Germinal center (tissue), 1 donor: ENCODE results near the gene GTPBP1.

Experiments used
- DNase-seq: peaks from one replicate; pipeline ENCODE4 v3.0.0; 2012; ENCODE audit warnings: mixed read lengths, low spot score

GTPBP1 gene

DNA sequence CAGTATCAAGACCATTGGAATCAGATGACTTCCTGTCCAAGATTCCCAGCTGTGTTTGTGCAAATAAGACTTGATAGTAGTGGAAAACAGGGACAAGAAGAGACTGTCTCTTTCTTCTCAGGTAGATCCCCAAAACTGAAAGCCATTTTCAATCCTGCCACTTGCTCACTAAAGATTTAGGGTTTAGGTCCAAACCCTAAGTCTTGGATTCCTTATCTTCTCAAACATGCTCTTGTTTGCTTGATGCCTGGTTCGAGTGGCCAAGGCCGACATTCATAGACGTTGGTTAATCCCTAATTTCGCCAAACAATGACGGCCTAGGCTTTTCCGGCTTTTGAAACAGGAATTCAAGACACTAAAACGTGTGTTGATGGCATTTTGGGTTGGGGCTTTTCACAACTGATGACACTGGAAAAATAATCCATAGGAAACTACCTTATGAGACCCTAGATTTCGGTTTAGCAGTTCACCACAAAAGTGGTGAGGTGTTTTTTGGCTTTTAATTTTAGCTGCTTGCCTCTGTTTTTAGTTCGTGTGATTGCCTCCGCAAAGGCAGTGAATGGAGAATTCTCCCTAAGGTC lies 1.0 kb upstream of the GTPBP1 start:
- no peak for DNase-seq

DNA sequence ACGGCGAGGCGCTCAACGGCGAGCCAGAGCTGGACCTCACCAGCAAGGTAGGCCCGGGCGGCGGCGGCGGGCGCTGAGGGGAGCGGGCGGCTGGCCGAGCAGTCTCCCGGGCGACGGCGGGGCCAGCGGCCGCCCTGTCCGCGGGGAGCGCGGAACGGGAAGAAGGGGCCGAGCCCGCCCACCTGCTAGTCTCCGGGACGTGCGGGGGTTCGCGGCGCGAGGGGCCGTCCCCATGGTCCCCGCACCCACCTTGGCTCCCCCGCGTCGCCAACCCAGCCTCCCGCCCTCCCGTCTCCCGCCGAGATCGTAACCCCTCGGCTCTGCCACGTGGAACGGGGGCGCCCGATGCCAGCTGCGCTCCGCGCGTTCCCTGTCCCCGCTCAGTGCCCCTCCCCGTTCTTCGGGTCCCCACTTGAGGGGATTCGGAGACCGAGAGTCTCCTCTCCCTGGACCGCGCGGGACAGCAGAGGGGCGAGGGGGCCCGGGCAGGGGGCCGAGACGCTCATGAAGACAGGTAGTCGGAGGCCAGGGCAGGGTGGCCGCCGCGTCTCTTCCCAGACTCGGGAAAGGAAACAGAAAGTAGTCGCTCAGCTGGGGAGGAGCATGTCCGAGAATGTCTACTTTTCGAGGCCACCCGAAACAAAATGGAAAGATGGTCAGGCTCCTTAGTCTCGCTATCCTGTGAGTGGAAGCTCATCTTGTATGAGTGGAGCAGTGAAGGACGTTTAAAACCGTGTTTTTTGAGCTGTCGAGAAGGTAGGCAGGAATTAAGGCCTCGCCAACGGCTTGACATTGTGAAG lies 557 bp downstream of the GTPBP1 start:
- DNase-seq, result peak; percentile 49

DNA sequence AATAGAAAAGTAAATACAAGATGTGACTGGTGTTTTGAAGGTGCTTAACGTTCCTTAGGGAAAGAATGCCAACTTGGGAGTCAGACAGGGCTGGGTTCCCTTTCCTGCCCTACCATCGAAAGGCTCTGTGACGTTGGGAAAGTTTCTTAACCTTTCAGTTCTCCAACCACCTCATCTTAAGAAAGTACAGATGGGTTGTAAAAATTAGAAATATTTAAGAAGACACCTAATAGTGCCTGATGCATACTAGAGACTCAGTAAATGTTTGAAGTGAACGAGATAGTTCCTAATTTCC lies 1.1 kb downstream of the GTPBP1 start:
- no peak for DNase-seq

DNA sequence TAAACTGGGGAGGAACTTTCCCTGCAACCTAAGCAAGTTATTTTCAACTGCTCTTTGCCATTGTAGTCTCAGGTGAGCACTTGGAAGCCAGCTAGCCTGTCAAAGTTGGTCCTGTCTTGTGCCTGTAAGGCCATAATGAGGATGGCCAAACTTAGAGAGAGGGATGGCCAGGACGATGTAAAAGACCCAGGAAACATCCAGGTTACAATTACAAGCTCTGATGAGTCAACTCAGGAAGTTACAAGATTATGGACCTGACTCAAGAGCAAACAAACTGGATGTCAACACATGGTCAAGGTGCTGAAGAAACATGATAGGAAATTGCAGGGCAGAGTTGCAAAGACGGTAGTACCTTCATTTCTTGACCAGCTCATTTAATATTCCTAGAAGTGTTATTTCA lies 1.6 kb downstream of the GTPBP1 start:
- no peak for DNase-seq

DNA sequence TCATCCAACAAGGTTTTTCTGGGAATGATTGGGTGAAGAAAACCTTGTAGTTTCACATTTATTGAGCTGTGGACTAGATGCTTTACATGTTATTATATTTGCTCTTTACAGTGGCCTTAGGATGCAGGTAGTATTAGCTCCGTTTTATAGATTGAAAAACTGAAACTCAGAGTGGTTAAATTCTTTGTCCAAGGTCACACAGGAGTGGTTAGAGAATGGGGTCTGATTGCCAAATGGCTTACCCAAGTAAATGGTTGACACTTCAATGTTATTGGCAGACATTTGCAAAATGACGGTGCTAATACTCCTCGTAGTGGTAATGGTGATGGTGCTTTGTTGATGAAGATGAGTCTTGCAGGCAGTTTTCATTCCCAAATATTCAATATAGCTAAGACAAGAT lies 2.2 kb downstream of the GTPBP1 start:
- no peak for DNase-seq

DNA sequence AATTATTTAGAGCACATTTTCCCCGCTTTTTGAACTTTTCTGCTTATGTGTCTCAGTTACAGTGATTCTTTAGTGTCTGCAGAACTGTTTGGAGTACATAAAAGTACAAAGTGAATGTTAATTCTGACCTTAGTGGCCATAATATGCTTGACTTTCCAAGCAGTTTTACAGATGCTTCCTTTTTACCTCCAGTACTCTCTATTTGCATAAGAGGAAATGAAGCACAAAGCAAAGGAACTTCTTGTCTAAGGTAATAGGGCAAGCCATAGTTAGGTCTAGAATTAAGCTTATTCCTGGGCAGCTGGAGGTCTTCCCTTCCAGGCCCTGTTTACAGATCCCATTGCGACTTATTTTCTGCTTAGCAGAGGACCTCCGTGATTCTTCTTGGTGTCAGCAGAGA lies 3.6 kb downstream of the GTPBP1 start:
- peak; percentile 48 for DNase-seq

DNA sequence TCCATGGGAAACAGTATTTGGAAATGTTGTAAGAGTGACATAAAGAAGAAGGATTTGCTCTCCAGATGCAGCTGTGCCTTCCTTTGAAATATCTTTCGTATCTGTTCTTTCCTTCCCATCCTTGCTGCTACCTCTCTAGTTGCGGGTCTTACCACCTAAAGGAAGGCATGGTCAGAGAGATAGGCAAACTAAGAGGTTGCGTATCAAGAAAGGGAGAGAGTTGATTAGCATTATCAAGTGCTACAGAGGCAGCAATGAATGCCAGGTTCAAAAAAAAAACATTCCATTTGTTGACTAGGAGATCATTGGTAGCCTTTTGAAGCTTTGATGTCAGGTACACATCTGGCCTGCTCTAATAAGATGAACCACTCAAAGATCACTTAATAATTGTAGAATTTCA lies 4.6 kb downstream of the GTPBP1 start:
- no peak for DNase-seq

DNA sequence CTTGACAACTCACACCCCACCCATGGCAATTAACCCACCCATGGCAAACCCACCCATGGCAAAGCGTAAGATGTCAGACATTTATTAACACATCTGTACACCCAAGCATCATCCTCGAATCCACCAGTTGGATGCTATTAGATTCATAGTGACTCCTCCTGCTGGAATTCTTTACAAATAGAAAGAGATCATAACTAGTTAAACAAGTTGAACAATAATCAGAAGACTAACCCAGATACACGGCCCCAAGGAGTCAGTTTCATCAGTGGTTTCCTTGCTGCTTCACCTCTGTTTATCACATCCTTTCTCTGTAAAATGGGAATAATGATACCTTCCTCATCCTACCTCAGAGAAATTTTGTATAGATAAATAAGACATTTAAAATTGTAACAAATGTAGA lies 5.1 kb downstream of the GTPBP1 start:
- DNase-seq, result no peak

DNA sequence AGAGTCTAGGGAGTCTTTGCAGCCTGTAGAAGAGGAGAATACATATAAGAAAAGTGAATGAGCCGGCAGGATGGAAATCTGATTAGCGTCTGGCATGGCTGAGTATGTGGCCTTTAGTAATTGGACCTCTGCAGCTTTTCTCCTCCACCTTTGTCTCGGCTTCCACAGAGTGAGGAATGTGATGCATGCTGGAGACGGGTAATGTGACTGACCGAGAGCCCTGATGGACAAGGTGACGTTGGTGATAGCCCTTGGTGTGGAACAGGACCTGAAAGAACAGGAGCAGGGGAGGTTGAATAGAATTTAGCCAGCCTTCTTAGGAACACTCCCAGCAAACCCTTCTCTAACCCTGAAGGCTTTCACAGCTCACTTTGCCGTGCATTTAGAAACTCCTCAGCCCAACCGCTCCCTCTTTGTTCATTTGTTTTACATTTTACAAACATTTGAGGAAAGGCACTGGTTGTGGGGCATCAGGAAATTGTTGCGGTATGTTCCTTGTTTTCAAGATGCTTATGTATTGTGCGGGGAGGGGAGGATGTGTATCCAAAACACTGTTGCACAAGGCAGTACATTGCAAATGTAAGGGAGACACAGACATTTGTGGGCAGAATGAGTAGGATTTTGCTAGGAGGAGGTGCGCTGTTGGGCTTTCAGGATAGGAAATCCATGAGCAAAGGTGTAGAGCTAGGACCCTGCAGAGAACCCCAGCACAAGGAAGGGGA lies 6.9 kb downstream of the GTPBP1 start:
- DNase-seq, result no peak

DNA sequence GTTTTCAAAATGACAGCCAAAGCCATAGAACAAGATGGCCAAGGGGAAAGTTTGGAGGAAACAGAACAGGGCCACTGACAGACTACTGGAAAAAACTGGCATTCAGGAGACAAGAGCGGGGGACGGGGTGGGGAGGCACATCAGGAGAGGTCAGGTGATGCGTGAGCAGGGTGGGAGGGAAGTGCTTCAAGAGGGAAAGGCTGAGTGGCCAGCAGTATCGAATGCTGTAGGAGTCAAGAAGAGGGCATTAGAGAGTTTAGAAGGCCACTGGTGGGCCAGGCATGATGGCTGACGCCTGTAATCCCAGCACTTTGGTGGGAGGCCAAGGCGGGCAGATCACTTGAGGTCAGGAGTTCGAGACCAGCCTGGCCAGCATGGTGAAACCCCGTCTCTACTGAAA lies 8.2 kb downstream of the GTPBP1 start:
- no peak for DNase-seq

DNA sequence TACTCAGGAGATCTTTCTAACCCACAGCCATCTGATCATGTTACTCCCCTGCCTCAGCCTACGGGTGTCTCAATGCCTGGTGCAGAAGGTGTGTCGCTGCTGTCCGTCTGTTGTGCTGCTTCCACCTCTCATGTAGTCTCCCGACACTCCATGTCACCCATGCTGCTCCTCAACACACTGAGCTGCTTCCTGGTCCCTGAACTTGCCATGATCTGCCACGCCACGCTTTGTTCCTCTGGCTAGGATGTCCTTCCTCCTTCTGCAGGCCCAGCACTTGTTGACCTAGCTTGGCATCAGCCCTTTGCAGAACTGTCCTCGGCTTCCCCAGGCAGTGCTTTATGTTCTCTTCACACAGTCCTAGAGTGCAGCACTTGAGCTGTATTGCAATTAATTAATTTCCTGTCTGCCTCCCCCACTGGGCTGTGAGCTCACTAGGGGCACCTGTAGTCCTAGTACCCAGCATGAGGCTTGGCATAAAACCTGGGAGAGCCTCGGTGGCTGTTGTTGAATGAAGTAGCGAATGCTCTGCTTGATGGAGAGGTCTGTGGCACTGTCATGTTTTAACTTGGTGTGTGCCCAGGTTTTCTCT lies 9.5 kb downstream of the GTPBP1 start:
- DNase-seq, result no peak

DNA sequence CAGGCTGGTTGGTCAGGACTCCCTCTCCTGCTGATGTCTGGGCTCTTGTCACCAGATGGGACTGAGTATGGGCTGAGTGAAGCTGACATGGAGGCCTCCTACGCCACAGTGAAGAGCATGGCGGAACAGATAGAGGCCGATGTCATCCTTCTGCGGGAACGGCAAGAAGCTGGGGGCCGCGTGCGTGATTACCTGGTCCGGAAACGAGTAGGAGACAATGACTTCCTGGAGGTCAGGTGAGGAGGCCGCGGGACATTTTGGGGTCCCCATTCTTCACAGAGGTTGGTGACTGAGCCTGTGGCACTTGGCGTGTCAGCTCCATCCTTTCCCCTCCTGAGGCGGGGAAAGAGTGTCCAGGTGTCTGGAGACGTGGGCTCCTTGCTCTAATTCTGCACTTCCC lies 10.1 kb downstream of the GTPBP1 start:
- DNase-seq, result no peak

DNA sequence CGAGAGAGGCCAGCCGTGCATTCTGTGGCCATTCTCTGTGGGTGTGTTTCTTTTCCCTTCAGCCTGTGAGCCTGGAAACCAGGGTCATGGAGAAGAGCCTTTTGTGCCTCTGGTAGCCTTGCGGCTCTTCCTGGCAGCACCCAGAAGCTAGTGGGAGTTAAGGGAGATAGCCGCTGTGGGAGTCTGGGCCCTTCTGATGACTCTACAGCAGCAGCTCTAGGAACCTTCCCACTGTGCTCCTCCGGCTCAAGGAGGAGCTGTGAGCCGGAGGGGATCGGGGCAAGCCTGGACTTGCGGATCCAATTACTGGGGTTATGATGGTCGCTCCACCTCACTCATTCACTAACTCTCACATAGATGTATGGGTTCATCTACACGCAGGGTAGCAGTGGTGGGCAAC lies 10.5 kb downstream of the GTPBP1 start:
- DNase-seq, result no peak

DNA sequence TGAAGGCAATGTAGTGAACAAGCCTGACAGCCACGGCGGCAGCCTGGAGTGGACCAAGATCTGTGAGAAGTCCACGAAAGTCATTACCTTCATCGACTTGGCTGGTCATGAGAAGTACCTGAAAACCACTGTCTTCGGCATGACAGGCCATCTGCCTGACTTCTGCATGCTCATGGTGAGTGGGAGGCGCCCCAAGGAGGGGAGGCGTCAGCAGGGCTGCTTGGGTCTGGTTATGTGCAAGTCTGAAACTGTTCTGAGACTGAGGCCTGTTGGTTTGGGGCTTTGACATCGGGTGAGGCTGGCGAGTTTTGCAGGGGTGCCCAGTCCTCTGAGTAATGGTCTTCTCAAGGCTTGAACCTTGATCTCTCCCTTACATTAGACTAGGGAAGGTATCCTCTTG lies 11.1 kb downstream of the GTPBP1 start:
- no peak for DNase-seq

DNA sequence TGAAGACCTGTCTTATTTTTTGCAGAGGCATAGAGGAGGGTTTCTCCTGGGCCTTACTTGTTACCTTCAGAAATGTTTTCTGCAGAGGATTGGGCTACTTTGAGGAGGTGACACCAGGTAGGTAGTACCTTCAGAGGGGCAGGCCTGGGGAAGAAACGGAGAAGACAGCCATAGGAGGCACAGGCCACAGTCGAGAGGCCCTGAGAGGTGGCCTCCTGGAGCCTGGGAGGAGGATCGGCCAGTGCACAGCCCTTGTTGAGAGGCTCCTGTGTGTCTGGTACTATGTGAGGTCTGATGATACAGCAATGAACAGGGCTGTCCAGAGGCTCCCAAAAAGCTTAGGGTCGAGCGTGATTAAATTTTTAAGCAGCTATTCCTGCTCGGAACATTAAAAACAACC lies 11.5 kb downstream of the GTPBP1 start:
- no peak for DNase-seq

DNA sequence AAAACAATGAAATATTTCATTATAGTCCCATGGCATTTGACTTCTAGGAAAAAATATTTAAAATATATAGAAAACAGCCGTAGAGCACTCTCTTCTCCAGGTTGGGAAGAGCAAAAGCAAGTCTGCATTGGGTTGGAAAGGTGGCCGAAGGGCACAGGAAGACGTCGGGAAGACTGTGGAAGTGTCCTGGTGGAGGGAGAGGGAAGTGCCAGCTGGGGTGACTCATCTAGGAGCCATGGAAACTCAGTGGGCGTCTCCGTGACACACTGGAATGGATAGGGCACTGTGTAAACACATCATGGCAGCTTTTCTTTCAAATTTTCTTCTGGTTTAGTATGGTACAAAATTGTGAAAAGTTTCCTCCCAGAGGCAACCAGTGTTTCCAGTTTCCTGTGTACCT lies 12.7 kb downstream of the GTPBP1 start:
- DNase-seq, result no peak

DNA sequence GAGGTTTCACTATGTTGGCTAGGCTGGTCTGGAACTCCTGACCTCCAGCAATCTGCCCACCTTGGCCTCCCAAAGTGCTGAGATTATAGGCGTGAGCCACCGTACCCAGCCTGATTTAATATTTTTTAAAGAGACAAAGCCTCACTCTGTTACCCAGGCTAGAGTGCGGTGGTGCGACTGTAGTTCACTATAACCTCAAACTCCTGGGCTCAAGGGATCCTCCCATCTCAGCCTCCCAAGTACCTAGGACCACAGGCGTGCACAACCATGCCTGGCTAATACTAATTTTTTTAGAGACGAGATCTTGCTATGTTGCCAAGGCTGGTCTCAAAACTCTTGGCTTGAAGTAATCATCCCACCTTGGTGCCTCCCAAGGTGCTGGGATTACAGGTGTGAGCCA lies 13.5 kb downstream of the GTPBP1 start:
- no peak for DNase-seq

DNA sequence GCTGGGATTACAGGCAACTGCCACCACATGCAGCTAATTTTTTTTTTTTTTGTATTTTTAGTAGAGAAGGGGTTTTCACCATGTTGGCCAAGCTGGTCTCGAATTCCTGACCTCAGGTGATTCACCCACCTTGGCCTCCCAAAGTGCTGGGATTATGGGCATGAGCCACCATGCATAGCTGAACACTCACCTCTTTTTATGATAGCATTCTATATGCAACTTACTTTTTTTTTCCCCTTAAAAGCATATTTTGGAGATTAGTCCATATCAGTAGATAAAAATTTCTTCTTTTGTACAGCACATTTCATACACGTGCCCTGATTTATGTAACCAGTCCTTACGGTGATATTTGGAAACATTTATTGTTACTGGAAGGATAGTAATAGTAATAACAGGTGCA lies 14.6 kb downstream of the GTPBP1 start:
- no peak for DNase-seq

DNA sequence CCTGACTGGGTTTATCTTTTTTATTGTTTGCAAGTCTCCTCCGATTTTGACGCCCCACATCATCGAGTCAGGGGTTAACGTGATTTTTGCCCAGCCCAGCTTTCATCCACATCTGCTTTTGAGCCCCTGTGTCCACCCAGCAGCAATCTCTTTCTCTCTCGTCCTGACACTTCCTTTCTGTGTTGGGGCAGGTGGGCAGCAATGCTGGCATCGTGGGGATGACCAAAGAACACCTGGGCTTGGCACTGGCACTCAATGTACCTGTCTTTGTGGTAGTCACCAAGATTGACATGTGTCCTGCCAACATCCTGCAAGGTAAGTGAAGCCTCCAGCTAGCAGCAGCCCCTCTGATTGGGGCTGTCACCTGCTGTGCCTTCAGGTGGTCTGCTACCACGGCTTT lies 15.8 kb downstream of the GTPBP1 start:
- no peak for DNase-seq

DNA sequence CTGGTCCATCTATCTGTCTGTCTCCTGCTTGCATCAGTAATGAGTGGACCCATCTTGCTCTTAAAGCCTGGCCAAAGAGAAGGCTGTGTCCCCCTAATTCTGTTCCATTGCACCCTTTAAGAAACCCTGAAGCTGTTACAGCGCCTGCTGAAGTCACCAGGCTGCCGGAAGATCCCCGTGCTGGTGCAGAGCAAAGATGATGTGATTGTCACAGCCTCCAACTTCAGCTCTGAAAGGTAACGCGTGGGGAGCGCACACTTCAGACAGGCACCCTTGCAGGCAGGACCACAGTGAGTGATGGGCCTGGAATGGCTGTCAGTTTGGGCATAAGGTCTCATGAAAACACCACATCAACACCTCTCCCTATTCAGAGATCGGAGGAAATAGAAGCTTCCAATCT lies 18.4 kb downstream of the GTPBP1 start:
- DNase-seq, result no peak

DNA sequence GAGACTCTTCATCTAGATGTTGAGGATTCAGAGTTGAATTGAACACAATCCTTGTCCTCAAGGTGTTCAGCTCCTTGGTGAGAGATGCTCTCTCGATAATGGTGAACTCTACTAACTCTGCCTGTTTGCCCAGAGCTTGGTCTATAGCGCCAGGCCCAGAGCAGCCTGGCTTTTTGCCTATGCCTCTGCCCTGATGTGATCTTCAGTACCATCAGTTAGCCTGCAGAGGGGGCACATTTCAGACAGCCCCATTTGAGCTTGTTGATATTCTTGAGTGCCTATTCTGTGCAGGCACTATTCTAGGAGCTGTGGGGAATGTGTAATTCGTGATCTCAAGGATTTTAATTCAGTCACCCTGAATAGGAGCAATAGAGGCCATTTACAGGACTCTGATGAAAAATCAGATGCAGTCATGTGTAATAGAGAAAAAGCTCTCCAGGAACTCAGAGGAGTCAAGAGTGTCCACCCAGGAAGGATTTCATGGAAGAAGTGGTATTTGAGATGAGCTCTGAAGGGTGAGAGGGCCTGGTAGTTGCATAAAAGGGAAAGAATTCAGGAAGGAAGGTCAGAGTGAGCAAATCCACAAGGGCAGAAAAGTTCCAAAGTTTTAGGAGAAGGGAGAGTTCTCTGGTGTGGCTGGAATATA lies 19.3 kb downstream of the GTPBP1 start:
- peak; percentile 57 for DNase-seq

DNA sequence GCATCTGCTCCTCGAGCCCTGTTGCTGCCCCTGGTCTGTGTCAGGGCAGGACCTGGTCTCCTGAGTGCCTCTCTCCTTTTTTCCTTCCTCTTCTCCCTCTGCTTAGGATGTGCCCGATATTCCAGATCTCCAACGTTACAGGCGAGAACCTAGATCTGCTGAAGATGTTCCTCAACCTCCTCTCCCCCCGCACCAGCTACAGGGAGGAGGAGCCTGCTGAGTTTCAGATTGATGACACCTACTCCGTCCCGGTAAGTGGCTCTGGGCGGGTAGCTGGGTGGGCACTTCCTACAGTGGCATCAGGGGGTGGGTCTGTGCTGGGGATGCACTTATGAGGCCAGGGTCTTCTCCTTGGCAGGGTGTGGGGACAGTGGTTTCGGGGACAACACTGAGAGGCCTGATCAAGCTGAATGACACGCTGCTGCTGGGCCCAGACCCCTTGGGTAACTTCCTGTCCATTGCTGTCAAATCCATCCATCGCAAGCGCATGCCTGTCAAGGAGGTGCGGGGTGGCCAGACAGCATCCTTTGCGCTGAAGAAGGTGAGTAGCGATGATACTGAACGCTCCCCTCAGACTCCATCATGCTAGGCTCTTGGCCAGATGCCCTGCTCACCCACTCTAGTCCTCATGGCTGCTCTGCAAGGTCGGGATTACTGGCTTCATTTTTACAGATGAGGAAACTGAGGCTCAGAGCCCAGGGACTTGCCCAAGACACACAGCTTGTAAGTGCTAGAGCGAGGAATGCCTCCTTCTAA lies 20.3 kb downstream of the GTPBP1 start:
- DNase-seq, result no peak
